ENCODE measurements around the gene GFOD1. TPM values are rescaled to one million over a fixed set of nuclear protein-coding genes. Genes with fewer than 3 reads are reported as not detected.
"Not testable (repeated sequence)": the region's sequence is repeated elsewhere in the genome, so short reads cannot be mapped to it uniquely, and the experiment has no call there.

GFOD1 gene
- total and polyA plus RNA-seq, 10 donors = 3.4 to 54.0 (median 32.5) TPM

DNA sequence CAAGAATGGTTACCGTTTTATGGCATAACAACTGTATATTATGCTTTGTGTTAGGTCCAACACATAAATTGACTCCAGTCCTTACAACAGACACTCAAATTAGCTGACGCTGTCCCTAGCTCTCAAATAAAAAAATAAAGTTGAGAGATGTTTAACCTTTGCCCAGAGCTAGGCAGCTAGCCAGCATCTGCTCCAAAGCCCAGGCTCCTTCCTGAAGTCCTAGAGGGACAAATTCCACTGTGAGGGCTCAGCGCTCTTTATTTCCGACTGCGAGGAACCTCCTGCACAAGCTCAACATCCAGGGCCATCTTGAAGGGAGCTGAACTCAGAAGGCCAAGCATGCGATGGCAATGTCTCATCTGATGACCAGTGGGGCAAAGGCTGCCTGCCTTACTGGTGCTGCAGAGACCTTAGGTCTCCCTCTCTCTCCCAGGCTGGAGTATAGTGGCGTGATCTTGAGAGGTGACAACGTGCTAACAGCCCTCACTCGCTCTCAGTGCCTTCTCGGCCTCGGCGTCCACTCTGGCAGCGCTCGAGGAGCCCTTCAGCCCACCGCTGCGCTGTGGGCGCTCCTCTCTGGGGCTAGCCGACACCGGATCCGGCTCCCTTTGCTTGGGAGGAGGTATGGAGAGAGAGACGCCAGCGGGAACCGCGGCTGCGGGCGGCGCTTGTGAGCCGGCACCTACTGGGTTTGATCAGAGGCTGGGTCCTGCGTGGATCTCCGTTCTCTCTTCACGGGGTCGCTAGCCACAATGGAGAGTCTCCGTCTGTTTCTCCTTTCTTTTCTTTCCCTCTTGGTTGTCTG, 24.7 kb upstream of the GFOD1 start:
- Histone ChIP-seq H3K9me3 (no peaks in the 10 kb centered on the region), H3K27me3 (replicated peaks in 1 of 7) (no peaks in the 10 kb centered on the region), H3K36me3 (no peaks in the 10 kb centered on the region), H3K27ac (peak overlapping the region in 5 of 8 donors; percentile 38 to 61 (median 53)), H3K4me1 (peaks cover 0 to 19% (median 8%) of the 10 kb centered on the region in 6 donors), H3K4me3 (no peak overlapping the region)
- 85 to 92% (median 87%) methylated on average over 33 of the region's 33 CpGs for WGBS, 5 donors
- TF ChIP-seq POLR2AphosphoS5 (IDR thresholded peaks at IDR 0.05) (peak in 1 of 3 donors; percentile 47), POLR2A (IDR thresholded peaks at IDR 0.05) (no peak)
- intact Hi-C loops (cut with DNase I; ENCODE audit: low total_unique reads) = no loop called here
- no peak for DNase-seq

DNA sequence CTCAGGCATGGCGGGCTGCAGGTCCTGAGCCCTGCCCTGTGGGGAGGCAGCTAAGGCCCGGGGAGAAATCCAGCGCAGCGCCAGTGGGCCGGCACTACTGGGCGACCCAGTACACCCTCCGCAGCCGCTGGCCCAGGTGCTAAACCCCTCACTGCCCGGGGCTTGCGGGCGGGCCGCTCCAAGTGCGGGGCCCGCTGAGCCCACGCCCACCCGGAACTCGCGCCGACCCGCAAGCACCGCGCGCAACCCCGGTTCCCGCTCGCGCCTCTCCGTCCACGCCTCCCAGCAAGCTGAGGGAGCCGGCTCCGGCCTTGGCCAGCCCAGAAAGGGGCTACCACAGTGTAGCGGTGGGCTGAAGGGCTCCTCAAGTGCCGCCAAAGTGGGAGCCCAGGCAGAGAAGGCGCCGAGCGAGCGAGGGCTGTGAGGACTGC, 23.8 kb upstream of the GFOD1 start:
- WGBS, 5 donors = 84 to 96% (median 95%) methylated on average over 11 to 37 of the region's 37 CpGs
- Histone ChIP-seq H3K27ac (peak overlapping the region in 5 of 8 donors; percentile 38 to 61 (median 53)), H3K4me1 (peaks cover 0 to 19% (median 8%) of the 10 kb centered on the region in 6 donors)
- H3K27me3 ChIP-seq (replicated peaks in 1 of 7); H3K4me3 ChIP-seq; intact Hi-C loops (cut with DNase I; ENCODE audit: low total_unique reads); H3K36me3 ChIP-seq; DNase-seq; H3K9me3 ChIP-seq: not testable (repeated sequence)

DNA sequence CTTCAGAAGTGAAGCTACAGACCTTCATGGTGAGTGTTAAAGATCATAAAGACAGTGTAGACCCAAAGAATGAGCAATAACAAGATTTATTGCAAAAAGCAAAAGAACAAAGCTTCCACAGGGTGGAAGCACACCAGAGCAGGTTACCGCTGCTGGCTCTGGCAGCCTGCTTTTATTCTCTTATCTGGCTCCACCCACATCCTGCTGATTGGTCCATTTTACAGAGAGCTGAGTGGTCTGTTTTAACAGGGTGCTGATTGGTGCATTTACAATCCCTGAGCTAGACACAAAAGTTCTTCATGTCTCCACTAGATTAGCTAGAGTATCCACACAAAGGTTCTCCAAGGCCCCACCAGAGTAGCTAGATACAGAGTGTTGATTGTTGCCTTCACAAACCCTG, 23.0 kb upstream of the GFOD1 start:
- H3K9me3 ChIP-seq; H3K27ac ChIP-seq; H3K36me3 ChIP-seq; H3K27me3 ChIP-seq (replicated peaks in 1 of 7); DNase-seq; H3K4me3 ChIP-seq; intact Hi-C loops (cut with DNase I; ENCODE audit: low total_unique reads): not testable (repeated sequence)
- peaks cover 0 to 19% (median 8%) of the 10 kb centered on the region in 6 donors for H3K4me1 ChIP-seq
- 88 to 100% (median 98%) methylated on average over 1 of the region's 1 CpG for WGBS, 5 donors

DNA sequence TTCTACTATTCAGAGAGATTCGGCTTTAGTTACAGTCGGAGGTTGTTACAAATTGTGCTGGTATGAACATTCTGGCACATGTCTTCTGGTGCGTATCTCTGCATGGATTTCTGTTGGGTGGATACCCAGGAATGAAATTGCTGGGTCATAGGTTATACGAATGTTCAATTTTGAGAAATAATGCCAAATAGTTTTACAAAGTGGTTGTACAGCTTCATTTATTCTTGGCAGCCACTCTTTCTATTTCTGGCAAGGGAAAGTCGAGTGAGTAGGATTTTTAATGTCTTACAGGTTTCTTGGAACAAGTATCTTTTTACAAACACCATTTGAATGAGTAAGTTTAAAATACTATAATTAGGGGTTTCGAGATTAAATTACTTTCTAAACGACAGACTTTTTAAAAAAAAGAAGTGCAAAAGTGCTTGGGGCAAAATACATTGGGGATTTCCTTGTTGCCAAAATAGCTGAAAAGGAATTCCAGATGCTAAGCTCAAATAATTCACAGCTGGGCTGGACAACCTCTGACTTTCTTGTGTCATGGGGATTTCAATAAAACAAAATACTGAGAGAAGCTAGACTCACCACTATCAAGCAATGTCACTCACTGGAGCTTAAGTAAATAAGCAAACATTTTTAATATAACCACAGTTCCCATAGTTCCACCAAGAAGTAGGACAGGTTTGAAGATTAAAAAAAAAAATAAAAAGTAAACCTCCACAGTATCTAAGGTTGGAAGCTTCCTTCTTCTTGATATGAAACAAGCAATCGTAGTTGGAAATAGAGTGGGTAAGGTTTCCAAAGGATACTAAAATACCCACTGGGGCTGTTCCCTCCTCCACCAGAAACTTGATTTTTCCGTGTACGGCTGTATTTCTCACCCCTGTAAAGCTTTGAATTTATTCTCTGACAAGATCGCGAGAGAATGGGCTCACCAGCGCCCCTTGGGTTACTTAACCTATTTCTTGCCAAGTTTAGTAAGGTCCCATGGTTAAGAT, 21.6 kb upstream of the GFOD1 start:
- TF ChIP-seq, protein P1, sequence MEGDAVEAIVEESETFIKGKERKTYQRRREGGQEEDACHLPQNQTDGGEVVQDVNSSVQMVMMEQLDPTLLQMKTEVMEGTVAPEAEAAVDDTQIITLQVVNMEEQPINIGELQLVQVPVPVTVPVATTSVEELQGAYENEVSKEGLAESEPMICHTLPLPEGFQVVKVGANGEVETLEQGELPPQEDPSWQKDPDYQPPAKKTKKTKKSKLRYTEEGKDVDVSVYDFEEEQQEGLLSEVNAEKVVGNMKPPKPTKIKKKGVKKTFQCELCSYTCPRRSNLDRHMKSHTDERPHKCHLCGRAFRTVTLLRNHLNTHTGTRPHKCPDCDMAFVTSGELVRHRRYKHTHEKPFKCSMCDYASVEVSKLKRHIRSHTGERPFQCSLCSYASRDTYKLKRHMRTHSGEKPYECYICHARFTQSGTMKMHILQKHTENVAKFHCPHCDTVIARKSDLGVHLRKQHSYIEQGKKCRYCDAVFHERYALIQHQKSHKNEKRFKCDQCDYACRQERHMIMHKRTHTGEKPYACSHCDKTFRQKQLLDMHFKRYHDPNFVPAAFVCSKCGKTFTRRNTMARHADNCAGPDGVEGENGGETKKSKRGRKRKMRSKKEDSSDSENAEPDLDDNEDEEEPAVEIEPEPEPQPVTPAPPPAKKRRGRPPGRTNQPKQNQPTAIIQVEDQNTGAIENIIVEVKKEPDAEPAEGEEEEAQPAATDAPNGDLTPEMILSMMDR (IDR thresholded peaks at IDR 0.05 in 8 of 11, conservative IDR thresholded peaks at IDR 0.05 in 3 of 11) = no peak
- no peak for TF ChIP-seq POLR2AphosphoS5 (IDR thresholded peaks at IDR 0.05)
- no peak for TF ChIP-seq POLR2A (IDR thresholded peaks at IDR 0.05)
- 69 to 80% (median 79%) methylated on average over 13 of the region's 13 CpGs for WGBS, 5 donors

DNA sequence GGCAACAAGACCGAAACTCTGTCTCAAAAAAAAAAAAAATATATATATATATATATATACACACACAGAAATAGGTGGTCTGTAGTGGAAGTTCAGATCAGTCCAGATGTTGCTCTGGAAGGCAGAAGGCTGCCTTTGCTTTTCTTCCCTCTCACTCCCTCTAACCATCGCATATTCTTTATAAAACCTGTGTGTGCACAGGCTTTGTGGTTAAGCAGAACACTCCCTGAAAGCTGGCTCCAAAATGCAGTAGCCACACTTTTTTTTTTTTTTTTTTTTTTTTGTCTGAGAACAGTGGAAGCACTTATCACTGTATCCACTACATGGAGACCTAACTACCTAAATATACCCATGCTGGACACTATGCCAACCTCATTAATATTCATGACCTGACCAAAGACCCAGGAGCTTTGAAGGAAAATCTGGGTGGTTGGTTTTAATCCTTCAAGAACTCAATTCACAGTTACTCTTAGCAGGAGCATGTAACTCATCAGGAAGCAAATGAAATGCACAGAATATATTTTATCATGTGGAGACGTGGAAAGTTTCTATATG, 20.0 kb upstream of the GFOD1 start:
- 61 to 75% (median 67%) methylated on average over 3 of the region's 3 CpGs for WGBS, 5 donors
- Histone ChIP-seq H3K27ac (no peak overlapping the region), H3K4me1 (peaks cover 2 to 21% (median 10%) of the 10 kb centered on the region in 6 donors), H3K27me3 (replicated peaks in 1 of 7) (no peaks in the 10 kb centered on the region), H3K9me3 (no peaks in the 10 kb centered on the region), H3K4me3 (no peak overlapping the region), H3K36me3 (no peaks in the 10 kb centered on the region)
- TF ChIP-seq, protein P1 (IDR thresholded peaks at IDR 0.05 in 8 of 11, conservative IDR thresholded peaks at IDR 0.05 in 3 of 11) = no peak
- TF ChIP-seq POLR2A (IDR thresholded peaks at IDR 0.05) (no peak), POLR2AphosphoS5 (IDR thresholded peaks at IDR 0.05) (no peak)
- intact Hi-C loops (cut with DNase I; ENCODE audit: low total_unique reads) = no loop called here
- no peak for DNase-seq

More for the DNA sequence above, 21.6 kb upstream of the GFOD1 start:
- H3K27ac ChIP-seq = peak overlapping the region in 2 of 8 donors; percentile 37 to 51
- intact Hi-C loops (cut with DNase I; ENCODE audit: low total_unique reads) = no loop called here
- H3K4me1 ChIP-seq = peaks cover 2 to 22% (median 11%) of the 10 kb centered on the region in 6 donors
- DNase-seq = no peak
- H3K27me3 ChIP-seq (replicated peaks in 1 of 7) = no peaks in the 10 kb centered on the region
- no peaks in the 10 kb centered on the region for H3K9me3 ChIP-seq
- no peak overlapping the region for H3K4me3 ChIP-seq
- H3K36me3 ChIP-seq = no peaks in the 10 kb centered on the region
